ENCODE results near the gene POU6F1. TPM values are rescaled to one million over a fixed set of nuclear protein-coding genes. Genes with fewer than 3 reads are reported as not detected.

The POU6F1 gene
- total RNA-seq, 2 donors from 2014 or later: 14.5 to 17.1 TPM

DNA sequence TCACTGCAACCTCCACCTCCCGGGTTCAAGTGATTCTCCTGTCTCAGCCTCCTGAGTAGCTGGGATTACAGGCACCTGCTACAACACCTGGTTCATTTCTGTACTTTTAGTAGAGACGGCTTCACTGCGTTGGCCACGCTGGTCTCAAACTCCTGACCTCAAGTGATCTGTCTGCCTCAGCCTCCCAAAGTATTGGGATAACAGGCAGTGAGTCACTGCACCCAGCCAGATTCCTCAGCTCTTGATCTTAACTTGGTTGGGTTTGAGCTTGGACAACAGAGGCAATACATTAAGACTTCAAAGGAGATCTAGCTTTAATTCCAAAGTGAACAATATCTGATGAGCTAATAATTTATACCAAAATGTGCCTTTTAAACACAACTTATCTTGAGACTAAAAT is 26.4 kb upstream of the POU6F1 start:
- Histone ChIP-seq H3K4me3 (no peak overlapping the region), H3K36me3 (peaks cover 16% of the 10 kb centered on the region), H3K27me3 (replicated peaks; ENCODE audit: insufficient read depth) (no peaks in the 10 kb centered on the region), H3K4me1 (ENCODE audit: control insufficient read depth in 1 of 2, low read depth in 2 of 2) (peaks cover 19 to 22% of the 10 kb centered on the region in 2 donors), H3K27ac (no peak overlapping the region), H3K9me3 (no peaks in the 10 kb centered on the region)
- DNase-seq (ENCODE audit: low spot score) (no peak), ATAC-seq (ENCODE audit: insufficient number of reproducible peaks, low FRiP score, low read depth) (no peak)
- TF ChIP-seq CTCF (IDR thresholded peaks at IDR 0.05): no peak

GRCh38 chr12:51242876-51243275 is 25.0 kb upstream of the POU6F1 start:
- peaks cover 16% of the 10 kb centered on the region for H3K36me3 ChIP-seq

DNA sequence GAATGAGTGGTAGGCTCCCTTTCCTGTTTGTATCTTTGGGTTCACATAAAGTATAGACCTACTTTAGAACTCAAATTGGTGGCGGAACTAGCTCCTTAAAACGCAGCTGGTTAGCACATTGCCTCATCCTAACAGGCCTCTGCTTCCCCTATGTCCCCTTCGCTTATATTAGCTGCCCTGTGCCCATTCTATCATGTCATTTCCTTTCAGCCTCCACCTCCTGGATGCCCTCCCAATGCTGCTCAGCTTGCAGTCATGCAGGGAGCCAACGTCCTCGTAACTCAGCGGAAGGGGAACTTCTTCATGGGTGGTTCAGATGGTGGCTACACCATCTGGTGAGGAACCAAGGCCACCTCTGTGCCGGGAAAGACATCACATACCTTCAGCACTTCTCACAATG is 24.3 kb upstream of the POU6F1 start:
- H3K27me3 ChIP-seq (replicated peaks; ENCODE audit: insufficient read depth): no peaks in the 10 kb centered on the region
- H3K4me3 ChIP-seq: no peak overlapping the region
- no peak overlapping the region for H3K27ac ChIP-seq
- peaks cover 22 to 24% of the 10 kb centered on the region in 2 donors for H3K4me1 ChIP-seq (ENCODE audit: control insufficient read depth in 1 of 2, low read depth in 2 of 2)
- no peaks in the 10 kb centered on the region for H3K9me3 ChIP-seq
- no peak for DNase-seq (ENCODE audit: low spot score)
- peaks cover 16% of the 10 kb centered on the region for H3K36me3 ChIP-seq
- no peak for TF ChIP-seq CTCF (IDR thresholded peaks at IDR 0.05)
- no peak for ATAC-seq (ENCODE audit: insufficient number of reproducible peaks, low FRiP score, low read depth)

More at GRCh38 chr12:51242876-51243275, 25.0 kb upstream of the POU6F1 start:
- no peak for DNase-seq (ENCODE audit: low spot score)
- Histone ChIP-seq H3K4me3 (no peak overlapping the region), H3K9me3 (no peaks in the 10 kb centered on the region), H3K4me1 (ENCODE audit: control insufficient read depth in 1 of 2, low read depth in 2 of 2) (peaks cover 22 to 23% of the 10 kb centered on the region in 2 donors), H3K27me3 (replicated peaks; ENCODE audit: insufficient read depth) (no peaks in the 10 kb centered on the region), H3K27ac (no peak overlapping the region)
- TF ChIP-seq CTCF (IDR thresholded peaks at IDR 0.05): no peak
- ATAC-seq (ENCODE audit: insufficient number of reproducible peaks, low FRiP score, low read depth): no peak

- peaks cover 16% of the 10 kb centered on the region for H3K36me3 ChIP-seq
- H3K27me3 ChIP-seq (replicated peaks; ENCODE audit: insufficient read depth): no peaks in the 10 kb centered on the region
- peaks cover 19 to 24% of the 10 kb centered on the region in 2 donors for H3K4me1 ChIP-seq (ENCODE audit: control insufficient read depth in 1 of 2, low read depth in 2 of 2)
- DNase-seq (ENCODE audit: low spot score): no peak
- H3K4me3 ChIP-seq: no peak overlapping the region
- no peaks in the 10 kb centered on the region for H3K9me3 ChIP-seq
- TF ChIP-seq CTCF (IDR thresholded peaks at IDR 0.05): no peak
- peak overlapping the region in 1 of 2 donors; percentile 99 for H3K27ac ChIP-seq
- ATAC-seq (ENCODE audit: insufficient number of reproducible peaks, low FRiP score, low read depth): no peak
Observed at GRCh38 chr12:51240971-51241370, 23.1 kb upstream of the POU6F1 start.

DNA sequence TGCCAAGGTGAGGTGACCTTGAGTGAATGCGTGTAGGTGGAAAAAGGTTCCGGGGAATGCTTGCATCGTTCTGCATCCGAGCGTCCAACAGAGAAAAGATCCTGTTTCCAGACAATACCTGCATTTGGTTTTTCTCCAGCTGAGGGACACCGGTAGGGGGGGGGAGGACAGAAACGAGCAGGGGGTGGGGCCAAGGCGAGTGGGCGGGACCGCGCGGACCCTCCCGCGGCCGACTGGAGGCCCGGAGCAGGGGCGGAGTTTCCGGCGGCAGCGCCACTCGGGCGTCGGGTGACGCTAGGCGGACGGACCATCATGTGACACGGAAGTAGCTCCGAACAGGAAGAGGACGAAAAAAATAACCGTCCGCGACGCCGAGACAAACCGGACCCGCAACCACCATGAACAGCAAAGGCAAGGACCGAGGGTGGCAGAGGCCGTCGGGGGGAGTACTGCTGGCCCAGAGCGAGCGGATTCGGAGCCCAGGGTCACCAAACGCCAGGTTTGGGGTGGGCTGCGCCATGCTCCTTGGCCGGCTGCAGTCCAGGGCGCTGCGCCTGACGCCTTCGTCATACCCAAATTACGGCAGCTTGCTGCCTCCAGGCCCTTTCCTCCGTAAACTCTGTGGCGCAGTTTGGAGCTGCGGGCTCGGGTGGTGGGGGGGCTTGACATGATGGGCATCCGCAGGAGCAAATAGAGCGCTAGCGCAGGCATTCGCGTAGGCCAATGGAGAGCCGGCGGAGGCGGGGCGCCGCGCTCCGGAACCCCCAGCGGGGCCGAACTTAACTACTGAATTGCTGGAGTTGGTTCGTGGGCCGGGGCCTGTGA is 20.9 kb upstream of the POU6F1 start, which contains the start of gene DAZAP2:
Gene DAZAP2, plus strand, starts transcription at position 317 of the 825 bp plus-strand sequence. Its CDS starts 82 bp downstream, at position 399.
- Histone ChIP-seq H3K36me3 (peaks cover 16% of the 10 kb centered on the region), H3K4me3 (peak within 1 kb of the TSS; percentile 95), H3K27ac (peak within 1 kb of the TSS; percentile 99 to 100), H3K27me3 (replicated peaks; ENCODE audit: insufficient read depth) (no peaks in the 10 kb centered on the region), H3K9me3 (no peaks in the 10 kb centered on the region), H3K4me1 (ENCODE audit: control insufficient read depth in 1 of 2, low read depth in 2 of 2) (peaks cover 19 to 24% of the 10 kb centered on the region in 2 donors)
- DNase-seq (ENCODE audit: low spot score) (peak; percentile 82), ATAC-seq (ENCODE audit: insufficient number of reproducible peaks, low FRiP score, low read depth) (peak; percentile 82)
- peak; percentile 39 for TF ChIP-seq CTCF (IDR thresholded peaks at IDR 0.05)

Measured in thoracic aorta (tissue), 2 donors.